ENCODE results near the gene FAM76B. TPM values are rescaled to one million over a fixed set of nuclear protein-coding genes. Genes with fewer than 3 reads are reported as not detected.
A peak's percentile ranks its signal among the peaks of the same experiment; 100 is the strongest.

FAM76B gene
- total RNA-seq, 5 donors from 2014 or later (not counting 1 experiment from before 2014, with no cell fraction given) = 41.5 to 81.0 (median 45.4) TPM

DNA sequence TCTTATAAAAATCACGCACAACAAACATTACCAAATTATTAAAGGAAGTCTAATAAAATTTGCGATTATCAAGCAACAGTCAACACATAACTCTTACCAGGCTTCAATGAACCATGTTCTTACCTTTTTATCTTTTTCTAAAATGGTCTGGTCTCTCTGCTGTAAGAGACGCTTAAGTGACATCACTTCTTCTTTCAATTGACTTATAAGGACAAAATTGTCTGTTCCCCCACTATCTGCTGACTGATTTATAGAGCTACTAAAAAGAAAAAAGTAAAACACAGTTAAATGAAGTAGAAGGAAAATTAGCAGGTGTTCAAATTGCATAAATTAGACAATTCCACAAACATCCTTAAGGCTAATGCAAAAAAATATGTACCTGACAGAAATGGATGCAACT is 10.9 kb downstream of the FAM76B start:
- no peak overlapping the region for H3K27ac ChIP-seq (ENCODE audit: low read length)
- ATAC-seq (replicated peaks in 1 of 4) (no peak), DNase-seq (no peak)
- H3K27me3 ChIP-seq (replicated peaks in 1 of 2; ENCODE audit: control insufficient read depth in 2 of 2, extremely low read depth in 1 of 2, insufficient read depth in 2 of 2, low read length in 1 of 2) = no peaks in the 10 kb centered on the region
- H3K4me3 ChIP-seq (ENCODE audit: control insufficient read depth in 1 of 2, extremely low read depth in 1 of 2, low read length in 1 of 2) = no peak overlapping the region
- Mint-ChIP-seq H3K27me3 (no peaks in the 10 kb centered on the region), H3K4me3 (no peak overlapping the region), H3K9me3 (no peaks in the 10 kb centered on the region), H3K36me3 (peaks cover 71% of the 10 kb centered on the region), H3K4me1 (peaks cover 22 to 33% (median 31%) of the 10 kb centered on the region in 3 donors), H3K27ac (peak overlapping the region in 1 of 2 donors; percentile 55)
- POLR2A ChIA-PET = interaction anchor here (0.8 to 1.1 kb wide), 2 partner anchors 10 kb away, joined by 3 read pairs; partner anchors contain the start of gene FAM76B (in 1 of the 2)
- no peaks in the 10 kb centered on the region for H3K4me1 ChIP-seq (ENCODE audit: control insufficient read depth in 1 of 2, extremely low read depth in 1 of 2, insufficient read depth in 2 of 2, low read length in 2 of 2)
- CTCF ChIA-PET = interaction anchor here in 1 of 2 donors (0.7 kb wide), 1 partner anchor 628 kb away, joined by 3 read pairs; no protein-coding TSS in a partner anchor
- WGBS (ENCODE audit: insufficient coverage) = no CpG with 5 or more reads among the region's 3 CpGs
- peaks cover 0 to 86% of the 10 kb centered on the region in 2 donors for H3K36me3 ChIP-seq (ENCODE audit: control insufficient read depth in 2 of 2, extremely low read depth in 1 of 2, insufficient read depth in 1 of 2, low read length in 1 of 2)
- H3K9me3 ChIP-seq = no peaks in the 10 kb centered on the region

DNA sequence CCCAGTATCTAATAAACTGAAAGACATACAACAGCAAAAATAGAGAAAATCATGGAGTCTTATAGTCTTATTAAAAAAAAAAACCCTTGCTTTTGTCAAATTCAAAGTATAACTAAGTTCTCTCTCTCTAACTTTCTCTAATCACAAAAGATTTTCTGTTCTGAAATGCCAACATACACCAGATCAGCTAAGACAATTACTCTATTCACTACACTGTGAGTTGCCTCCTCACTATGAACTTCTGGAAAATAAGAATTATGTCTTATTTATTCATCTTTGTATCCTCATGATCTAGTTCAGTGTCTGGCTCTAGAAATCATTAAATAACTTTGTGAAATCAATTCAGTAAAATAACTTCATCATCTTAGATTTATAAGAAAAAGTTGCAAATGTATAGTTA is 12.7 kb downstream of the FAM76B start:
- no peak overlapping the region for H3K4me3 Mint-ChIP-seq
- Histone ChIP-seq H3K4me3 (ENCODE audit: control insufficient read depth in 1 of 2, extremely low read depth in 1 of 2, low read length in 1 of 2) (no peak overlapping the region), H3K9me3 (no peaks in the 10 kb centered on the region), H3K27me3 (replicated peaks in 1 of 2; ENCODE audit: control insufficient read depth in 2 of 2, extremely low read depth in 1 of 2, insufficient read depth in 2 of 2, low read length in 1 of 2) (no peaks in the 10 kb centered on the region), H3K4me1 (ENCODE audit: control insufficient read depth in 1 of 2, extremely low read depth in 1 of 2, insufficient read depth in 2 of 2, low read length in 2 of 2) (no peaks in the 10 kb centered on the region), H3K27ac (ENCODE audit: low read length) (no peak overlapping the region), H3K36me3 (ENCODE audit: control insufficient read depth in 2 of 2, extremely low read depth in 1 of 2, insufficient read depth in 1 of 2, low read length in 1 of 2) (peaks cover 0 to 76% of the 10 kb centered on the region in 2 donors)
- H3K27me3 Mint-ChIP-seq = no peaks in the 10 kb centered on the region
- no peaks in the 10 kb centered on the region for H3K9me3 Mint-ChIP-seq
- ATAC-seq (replicated peaks in 1 of 4) = no peak
- H3K27ac Mint-ChIP-seq = peak overlapping the region in 1 of 2 donors; percentile 44
- POLR2A ChIA-PET = no interaction called here
- CTCF ChIA-PET = interaction anchor here in 1 of 2 donors (0.5 kb wide), 1 partner anchor 648 kb away, joined by 3 read pairs; no protein-coding TSS in a partner anchor
- no peak for DNase-seq
- H3K36me3 Mint-ChIP-seq = peaks cover 62% of the 10 kb centered on the region
- peaks cover 17 to 21% (median 18%) of the 10 kb centered on the region in 3 donors for H3K4me1 Mint-ChIP-seq

DNA sequence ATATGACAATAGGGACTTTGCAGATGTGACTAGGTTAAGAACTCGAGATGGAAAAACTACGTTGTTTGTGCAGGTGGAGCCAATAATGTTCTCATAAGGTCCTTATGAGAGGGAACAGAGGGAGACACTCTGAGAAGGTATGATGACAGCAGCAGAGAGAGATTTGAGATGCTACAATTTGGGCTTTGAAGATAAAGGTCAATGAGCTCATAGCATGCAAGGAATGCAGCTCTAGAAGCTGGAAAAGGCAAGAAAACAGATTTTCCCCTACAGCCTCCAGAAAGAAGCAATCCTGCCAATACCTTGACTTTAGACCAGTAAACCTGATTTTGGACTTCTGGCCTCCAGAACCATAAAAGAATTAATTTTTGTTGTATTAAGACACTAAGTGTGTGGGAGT is 21.1 kb downstream of the FAM76B start:
- Histone ChIP-seq H3K4me1 (ENCODE audit: control insufficient read depth in 1 of 2, extremely low read depth in 1 of 2, insufficient read depth in 2 of 2, low read length in 2 of 2) (no peaks in the 10 kb centered on the region), H3K27ac (ENCODE audit: low read length) (no peak overlapping the region), H3K4me3 (ENCODE audit: control insufficient read depth in 1 of 2, extremely low read depth in 1 of 2, low read length in 1 of 2) (no peak overlapping the region), H3K36me3 (ENCODE audit: control insufficient read depth in 2 of 2, extremely low read depth in 1 of 2, insufficient read depth in 1 of 2, low read length in 1 of 2) (peaks cover 0 to 14% of the 10 kb centered on the region in 2 donors), H3K9me3 (no peaks in the 10 kb centered on the region), H3K27me3 (replicated peaks in 1 of 2; ENCODE audit: control insufficient read depth in 2 of 2, extremely low read depth in 1 of 2, insufficient read depth in 2 of 2, low read length in 1 of 2) (no peaks in the 10 kb centered on the region)
- CTCF ChIA-PET = interaction anchor here (1.2 to 5.8 kb wide), 3 partner anchors 614 to 616 kb away, joined by 4 to 63 read pairs (median 7); no protein-coding TSS in a partner anchor
- no peaks in the 10 kb centered on the region for H3K9me3 Mint-ChIP-seq
- peaks cover 0 to 2% (median 0%) of the 10 kb centered on the region in 3 donors for H3K4me1 Mint-ChIP-seq
- DNase-seq (no peak), ATAC-seq (replicated peaks in 1 of 4) (no peak)
- no peaks in the 10 kb centered on the region for H3K27me3 Mint-ChIP-seq
- POLR2A ChIA-PET = interaction anchor here in 1 of 2 donors (1.0 kb wide), 1 partner anchor 10 kb away, joined by 3 read pairs; no protein-coding TSS in a partner anchor
- 93% methylated on average over 2 of the region's 2 CpGs for WGBS (ENCODE audit: insufficient coverage)
- H3K27ac Mint-ChIP-seq = peak overlapping the region in 1 of 2 donors; percentile 2
- H3K4me3 Mint-ChIP-seq = no peak overlapping the region
- H3K36me3 Mint-ChIP-seq = peaks cover 11% of the 10 kb centered on the region

DNA sequence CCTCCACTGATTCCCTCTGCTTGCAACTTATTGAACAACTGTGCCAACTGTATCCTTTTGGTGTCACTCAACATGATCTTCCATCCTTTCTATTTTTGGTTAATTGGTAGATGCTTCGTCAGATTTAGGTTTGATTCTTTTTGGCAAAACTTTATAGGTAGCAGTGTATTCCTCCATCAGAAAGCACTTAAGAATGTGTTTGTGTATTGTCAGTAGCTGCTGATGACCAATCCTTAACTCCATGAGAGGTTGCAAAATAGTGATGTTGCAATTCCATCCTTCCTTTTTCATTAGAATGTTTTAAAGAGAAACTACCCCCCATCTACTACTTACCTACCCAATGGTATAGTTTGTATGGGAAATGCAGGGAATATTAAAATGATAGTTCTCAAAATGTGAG is 22.1 kb downstream of the FAM76B start:
- peaks cover 8% of the 10 kb centered on the region for H3K36me3 Mint-ChIP-seq
- no CpG with 5 or more reads among the region's 1 CpG for WGBS (ENCODE audit: insufficient coverage)
- CTCF ChIA-PET = interaction anchor here (1.2 to 5.8 kb wide), 4 partner anchors 62 to 615 kb away, joined by 4 to 63 read pairs (median 6); no protein-coding TSS in a partner anchor
- peaks cover 0 to 12% of the 10 kb centered on the region in 2 donors for H3K36me3 ChIP-seq (ENCODE audit: control insufficient read depth in 2 of 2, extremely low read depth in 1 of 2, insufficient read depth in 1 of 2, low read length in 1 of 2)
- no peaks in the 10 kb centered on the region for H3K9me3 ChIP-seq
- no peaks in the 10 kb centered on the region for H3K27me3 ChIP-seq (replicated peaks in 1 of 2; ENCODE audit: control insufficient read depth in 2 of 2, extremely low read depth in 1 of 2, insufficient read depth in 2 of 2, low read length in 1 of 2)
- no peaks in the 10 kb centered on the region for H3K4me1 Mint-ChIP-seq
- no peak overlapping the region for H3K4me3 ChIP-seq (ENCODE audit: control insufficient read depth in 1 of 2, extremely low read depth in 1 of 2, low read length in 1 of 2)
- no peak for DNase-seq
- POLR2A ChIA-PET = no interaction called here
- H3K27ac Mint-ChIP-seq = peak overlapping the region in 1 of 2 donors; percentile 7
- H3K4me1 ChIP-seq (ENCODE audit: control insufficient read depth in 1 of 2, extremely low read depth in 1 of 2, insufficient read depth in 2 of 2, low read length in 2 of 2) = no peaks in the 10 kb centered on the region
- H3K9me3 Mint-ChIP-seq = no peaks in the 10 kb centered on the region
- H3K4me3 Mint-ChIP-seq = no peak overlapping the region
- no peak overlapping the region for H3K27ac ChIP-seq (ENCODE audit: low read length)
- ATAC-seq (replicated peaks in 1 of 4) = no peak
- no peaks in the 10 kb centered on the region for H3K27me3 Mint-ChIP-seq

DNA sequence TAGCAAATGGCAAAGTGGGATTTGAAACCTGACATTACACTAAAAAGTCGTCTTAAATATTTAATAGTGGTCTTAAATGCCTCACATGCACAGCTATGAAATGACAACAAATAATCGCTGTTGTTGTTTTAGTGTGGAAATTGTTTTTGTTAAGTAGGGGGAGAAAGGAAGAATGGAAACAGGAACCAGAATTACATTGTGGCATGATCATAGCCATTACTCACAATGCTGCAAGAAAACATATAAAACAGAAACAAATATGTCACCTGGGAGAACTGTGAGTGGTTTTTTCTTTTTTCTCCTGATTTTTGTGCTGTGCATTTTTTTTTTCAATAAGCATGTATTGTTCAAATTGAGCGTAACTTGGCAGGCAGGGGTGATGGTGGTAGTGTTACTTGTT is 22.9 kb downstream of the FAM76B start:
- Histone ChIP-seq H3K27ac (ENCODE audit: low read length) (no peak overlapping the region), H3K4me1 (ENCODE audit: control insufficient read depth in 1 of 2, extremely low read depth in 1 of 2, insufficient read depth in 2 of 2, low read length in 2 of 2) (no peaks in the 10 kb centered on the region), H3K4me3 (ENCODE audit: control insufficient read depth in 1 of 2, extremely low read depth in 1 of 2, low read length in 1 of 2) (no peak overlapping the region), H3K27me3 (replicated peaks in 1 of 2; ENCODE audit: control insufficient read depth in 2 of 2, extremely low read depth in 1 of 2, insufficient read depth in 2 of 2, low read length in 1 of 2) (no peaks in the 10 kb centered on the region), H3K9me3 (no peaks in the 10 kb centered on the region), H3K36me3 (ENCODE audit: control insufficient read depth in 2 of 2, extremely low read depth in 1 of 2, insufficient read depth in 1 of 2, low read length in 1 of 2) (peaks cover 0 to 8% of the 10 kb centered on the region in 2 donors)
- DNase-seq (no peak), ATAC-seq (replicated peaks in 1 of 4) (no peak)
- ChIA-PET POLR2A (no interaction called here), CTCF (interaction anchor here in 1 of 2 donors (1.6 to 5.8 kb wide), 3 partner anchors 61 to 699 kb away, joined by 5 to 63 read pairs (median 6); no protein-coding TSS in a partner anchor)
- Mint-ChIP-seq H3K9me3 (no peaks in the 10 kb centered on the region), H3K27me3 (no peaks in the 10 kb centered on the region), H3K4me1 (no peaks in the 10 kb centered on the region), H3K4me3 (no peak overlapping the region), H3K36me3 (peaks cover 7% of the 10 kb centered on the region), H3K27ac (no peak overlapping the region)
- WGBS (ENCODE audit: insufficient coverage) = no CpG with 5 or more reads among the region's 3 CpGs

DNA sequence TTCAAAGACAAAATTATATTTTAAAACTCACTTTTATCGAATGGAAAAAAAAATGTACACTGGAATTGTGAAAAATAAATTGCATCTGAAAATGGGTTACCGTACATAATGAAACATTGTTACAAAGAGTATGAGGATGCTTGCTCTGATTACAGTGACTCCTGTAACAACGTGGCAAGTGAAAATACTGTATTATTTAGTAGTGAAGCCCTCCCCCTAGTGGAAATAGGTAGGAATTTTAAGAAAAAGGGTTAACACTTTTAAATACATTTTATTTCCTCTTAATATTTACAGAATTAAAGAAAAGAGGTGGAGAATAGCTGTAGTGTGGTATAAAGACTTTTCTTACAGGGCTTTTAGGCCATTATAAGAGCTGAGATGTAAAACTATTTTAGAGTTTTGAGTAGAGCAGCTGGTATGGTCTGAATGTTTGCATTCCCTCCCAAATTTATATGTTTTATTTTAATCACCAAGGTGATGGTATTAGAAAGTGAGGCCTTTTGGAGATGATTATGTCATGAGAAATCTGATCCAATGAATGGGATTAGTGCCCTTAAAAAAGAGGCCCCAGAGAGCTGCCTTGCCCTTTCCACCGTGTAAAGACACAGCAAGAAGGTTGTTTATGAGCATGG is 25.2 kb downstream of the FAM76B start:
- H3K36me3 ChIP-seq (ENCODE audit: control insufficient read depth in 2 of 2, extremely low read depth in 1 of 2, insufficient read depth in 1 of 2, low read length in 1 of 2) = no peaks in the 10 kb centered on the region
- H3K4me1 ChIP-seq (ENCODE audit: control insufficient read depth in 1 of 2, extremely low read depth in 1 of 2, insufficient read depth in 2 of 2, low read length in 2 of 2) = no peaks in the 10 kb centered on the region
- Mint-ChIP-seq H3K36me3 (no peaks in the 10 kb centered on the region), H3K27ac (no peak overlapping the region), H3K9me3 (no peaks in the 10 kb centered on the region), H3K27me3 (no peaks in the 10 kb centered on the region), H3K4me1 (no peaks in the 10 kb centered on the region), H3K4me3 (no peak overlapping the region)
- no peaks in the 10 kb centered on the region for H3K9me3 ChIP-seq
- peak in 1 of 35 experiments; percentile 72 for DNase-seq
- peak; percentile 72 to 84 (median 78) for ATAC-seq (replicated peaks in 1 of 4)
- no CpG with 5 or more reads among the region's 4 CpGs for WGBS (ENCODE audit: insufficient coverage)
- POLR2A ChIA-PET = interaction anchor here (0.6 kb wide), 2 partner anchors 39 to 513 kb away, joined by 4 read pairs; no protein-coding TSS in a partner anchor
- H3K4me3 ChIP-seq (ENCODE audit: control insufficient read depth in 1 of 2, extremely low read depth in 1 of 2, low read length in 1 of 2) = no peak overlapping the region
- H3K27me3 ChIP-seq (replicated peaks in 1 of 2; ENCODE audit: control insufficient read depth in 2 of 2, extremely low read depth in 1 of 2, insufficient read depth in 2 of 2, low read length in 1 of 2) = no peaks in the 10 kb centered on the region
- no peak overlapping the region for H3K27ac ChIP-seq (ENCODE audit: low read length)
- CTCF ChIA-PET = interaction anchor here (0.6 to 5.8 kb wide), 17 partner anchors 9 to 1248 kb away, joined by 3 to 63 read pairs (median 4); no protein-coding TSS in a partner anchor

Measured in T-cell (primary cell).